Keratinocyte (primary cell): ENCODE data around the gene TSPAN18. TPM values are rescaled to one million over a fixed set of nuclear protein-coding genes. Genes with fewer than 3 reads are reported as not detected.

Experiments
- DNase-seq: peaks from one replicate; pipeline ENCODE4 v3.0.0-alpha.2; 2011; ENCODE audit warnings: low read depth, missing footprints, low spot score
- FAIRE-seq: peaks from 2 replicates; lab custom pipeline; 2011; peaks lifted over from hg19 to GRCh38; lab: Jason Lieb, UNC
- H2AFZ ChIP-seq: 2 replicates; pipeline ENCODE4 v1.6.0; 2012; ENCODE audit warnings: low read length, control low read depth, inconsistent platforms; ENCODE audit not compliant: control insufficient read depth
- H3K27ac ChIP-seq: 2 replicates; pipeline ENCODE4 v1.5.1; 2011; ENCODE audit warnings: low read length; ENCODE audit not compliant: control insufficient read depth, insufficient read depth
- H3K27me3 ChIP-seq: 3 replicates; pipeline ENCODE4 v1.6.0; 2011; ENCODE audit warnings: low read length; ENCODE audit not compliant: control insufficient read depth, insufficient read depth; ENCODE audit errors: extremely low read depth
- H3K36me3 ChIP-seq, 2 experiments: 2 replicates in 1 of 2; 3 replicates in 1 of 2; pipeline ENCODE4 v1.5.1; 2011; ENCODE audit warnings: low read length in 2 of 2, mild to moderate bottlenecking in 1 of 2; ENCODE audit not compliant: control insufficient read depth in 2 of 2, insufficient read depth in 2 of 2; ENCODE audit errors: extremely low read depth in 1 of 2
- H3K4me1 ChIP-seq: 3 replicates; pipeline ENCODE4 v1.5.1; 2011; ENCODE audit warnings: low read length; ENCODE audit not compliant: control insufficient read depth, insufficient read depth; ENCODE audit errors: extremely low read depth
- H3K4me2 ChIP-seq: 3 replicates; pipeline ENCODE4 v1.6.0; 2011; ENCODE audit warnings: low read depth, low read length; ENCODE audit not compliant: control insufficient read depth, insufficient read depth; ENCODE audit errors: extremely low read depth
- H3K4me3 ChIP-seq, 3 experiments: fragments of 200-600 bp in 1 of 3; sonication (generic) in 1 of 3; 2 replicates in 2 of 3; 3 replicates in 1 of 3; pipeline ENCODE4 v1.5.1; 2011 to 2016; ENCODE audit warnings: low read length in 3 of 3, mild to moderate bottlenecking in 3 of 3, control low read depth in 2 of 3, inconsistent platforms in 1 of 3, low read depth in 1 of 3, mixed read lengths in 1 of 3, mixed run types in 1 of 3, moderate library complexity in 1 of 3; ENCODE audit not compliant: control insufficient read depth in 2 of 3, insufficient read depth in 2 of 3; ENCODE audit errors: extremely low read depth in 1 of 3
- H3K79me2 ChIP-seq: 2 replicates; pipeline ENCODE4 v1.6.0; 2012; ENCODE audit warnings: low read length; ENCODE audit not compliant: control insufficient read depth, insufficient read depth
- H3K9ac ChIP-seq: 3 replicates; pipeline ENCODE4 v1.6.0; 2011; ENCODE audit warnings: low read length; ENCODE audit not compliant: control insufficient read depth, insufficient read depth; ENCODE audit errors: extremely low read depth
- H3K9me1 ChIP-seq: 3 replicates; pipeline ENCODE4 v1.6.0; 2011; ENCODE audit warnings: low read length; ENCODE audit not compliant: control insufficient read depth, insufficient read depth; ENCODE audit errors: extremely low read depth
- H3K9me3 ChIP-seq: 2 replicates; pipeline ENCODE4 v1.5.1; 2012; ENCODE audit warnings: low read depth, low read length; ENCODE audit not compliant: control insufficient read depth
- H4K20me1 ChIP-seq: 3 replicates; pipeline ENCODE4 v1.6.0; 2011; ENCODE audit warnings: low read length; ENCODE audit not compliant: control insufficient read depth, insufficient read depth; ENCODE audit errors: extremely low read depth
- CTCF ChIP-seq, 3 experiments: IDR thresholded peaks in 1 of 3; conservative IDR thresholded peaks in 1 of 3; optimal IDR thresholded peaks in 1 of 3; 2 replicates in 2 of 3; 3 replicates in 1 of 3; pipeline versions ENCODE3 to v1.5.1; 2011; ENCODE audit warnings: low read length in 3 of 3, mild to moderate bottlenecking in 3 of 3, moderate library complexity in 2 of 3, control low read depth in 1 of 3, inconsistent platforms in 1 of 3; ENCODE audit not compliant: insufficient read depth in 2 of 3; ENCODE audit errors: extremely low read depth in 1 of 3
- EZH2 ChIP-seq: IDR thresholded peaks from one replicate; pipeline ENCODE4 v1.6.1; 2012; ENCODE audit warnings: inconsistent platforms, mild to moderate bottlenecking, low read length, moderate library complexity
- dilution Hi-C: fragments of 300-500 bp; cut with MboI; formaldehyde crosslinking; loops from one replicate; pipeline ENCODE4 v1.7.0; 2020; ENCODE audit warnings: low sequenced_read_pairs; ENCODE audit not compliant: extremely low pct_ligation_motif_present
- polyA plus RNA-seq, 5 experiments: library from polyadenylated mRNA; depleted of rRNA in 3 of 5; stranded (reverse) in 3 of 5; stranded (forward) in 1 of 5; unstranded in 1 of 5; fragments of >200 nt; gene quantifications; 1 replicate in 1 of 5; 2 replicates in 3 of 5; 3 replicates in 1 of 5; pipeline versions ENCODE4 v1.2.1 to v1.2.3, GENCODE V29; 2011 to 2012; ENCODE audit warnings: missing spikeins in 2 of 5, low read depth in 1 of 5, low replicate concordance in 1 of 5

TSPAN18 gene
- polyA plus RNA-seq, 1 donor (not counting 4 experiments of a cell fraction or from before 2014, with no cell fraction given), result not detected

- Histone ChIP-seq H3K27ac (no peak overlapping the region), H3K4me1 (no peaks in the 10 kb centered on the region), H2AFZ (no peak overlapping the region), H3K27me3 (peaks cover 38% of the 10 kb centered on the region), H3K4me3 (no peak overlapping the region), H3K9ac (no peak overlapping the region), H3K9me3 (no peaks in the 10 kb centered on the region), H3K79me2 (no peaks in the 10 kb centered on the region), H3K9me1 (no peaks in the 10 kb centered on the region), H4K20me1 (no peaks in the 10 kb centered on the region), H3K36me3 (no peaks in the 10 kb centered on the region), H3K4me2 (no peak overlapping the region)
- no peak for FAIRE-seq
- no peak for DNase-seq
- no peak for TF ChIP-seq CTCF (optimal IDR thresholded peaks at IDR 0.05 in 1 of 3, IDR thresholded peaks at IDR 0.05 in 1 of 3, conservative IDR thresholded peaks at IDR 0.05 in 1 of 3; ENCODE audit: extremely low read depth in 1 of 3, insufficient read depth in 2 of 3, low read length in 3 of 3)
- TF ChIP-seq EZH2, result no peak
- dilution Hi-C loops, result no loop called here
Measured at GRCh38 chr11:44805596-44805995, 78.8 kb downstream of the TSPAN18 start.

- Histone ChIP-seq H3K27ac (no peak overlapping the region), H3K79me2 (no peaks in the 10 kb centered on the region), H3K9me3 (no peaks in the 10 kb centered on the region), H3K36me3 (no peaks in the 10 kb centered on the region), H3K4me1 (no peaks in the 10 kb centered on the region), H3K9me1 (no peaks in the 10 kb centered on the region), H3K4me3 (no peak overlapping the region), H3K27me3 (peaks cover 22% of the 10 kb centered on the region), H3K9ac (no peak overlapping the region), H4K20me1 (no peaks in the 10 kb centered on the region), H3K4me2 (no peak overlapping the region), H2AFZ (no peak overlapping the region)
- FAIRE-seq (no peak), DNase-seq (no peak)
- dilution Hi-C loops, result no loop called here
- TF ChIP-seq CTCF (optimal IDR thresholded peaks at IDR 0.05 in 1 of 3, IDR thresholded peaks at IDR 0.05 in 1 of 3, conservative IDR thresholded peaks at IDR 0.05 in 1 of 3; ENCODE audit: extremely low read depth in 1 of 3, insufficient read depth in 2 of 3, low read length in 3 of 3) (no peak), EZH2 (no peak)
Measured at GRCh38 chr11:44808053-44808753, 81.4 kb downstream of the TSPAN18 start.
